ENCODE results near the gene CPNE9. TPM values are rescaled to one million over a fixed set of nuclear protein-coding genes. Genes with fewer than 3 reads are reported as not detected.

CPNE9 gene
- total and polyA plus RNA-seq, 2 of the 13 experiments (the other 11 are each of a cell fraction or from before 2014, with no cell fraction given), result 0.20 TPM; not detected in 1

- TF ChIP-seq ZNF639 (CRISPR knock-in tag; conservative IDR thresholded peaks at IDR 0.05) (peak; percentile 66; the same call in 1 of the 2 replicates), ZC3H4 (CRISPR knock-in tag; IDR thresholded peaks at IDR 0.05; ENCODE audit: borderline replicate concordance) (peak; percentile 53; the same call in 1 of the 2 replicates), SP140L (CRISPR knock-in tag; IDR thresholded peaks at IDR 0.05; ENCODE audit: borderline replicate concordance) (peak; percentile 48; the same call in 1 of the 2 replicates), ZNF251 (CRISPR knock-in tag; IDR thresholded peaks at IDR 0.05) (no peak), HDAC1 (CRISPR knock-in tag; IDR thresholded peaks at IDR 0.05) (peak; percentile 47; the same call in 1 of the 2 replicates), HOXD1 (CRISPR knock-in tag; IDR thresholded peaks at IDR 0.05) (0 out of 2 replicates have a peak, but pooled peaks have one; percentile 63), SIX4 (CRISPR knock-in tag; IDR thresholded peaks at IDR 0.05) (peak; percentile 57; the same call in 1 of the 2 replicates), ARID3A (IDR thresholded peaks at IDR 0.05; ENCODE audit: low read depth, low read length) (no peak), TFE3 (CRISPR knock-in tag; IDR thresholded peaks at IDR 0.05) (peak; percentile 49; the same call in 1 of the 2 replicates), CBFB (CRISPR knock-in tag; IDR thresholded peaks at IDR 0.05) (0 out of 2 replicates have a peak, but pooled peaks have one; percentile 24), DNMT3B (CRISPR knock-in tag; conservative IDR thresholded peaks at IDR 0.05) (0 out of 2 replicates have a peak, but pooled peaks have one; percentile 69), DZIP1 (CRISPR knock-in tag; IDR thresholded peaks at IDR 0.05) (peak; percentile 60; the same call in 1 of the 2 replicates), ZNF142 (CRISPR knock-in tag; IDR thresholded peaks at IDR 0.05) (0 out of 2 replicates have a peak, but pooled peaks have one; percentile 39)
Observed at GRCh38 chr3:9704347-9705322, 1.0 kb downstream of the CPNE9 start (continued).

Data from HepG2 (cell line).